SK-N-SH treated with all-trans-retinoic acid at 6 μM for 48 hours (cell line): Measurements from ENCODE around the gene PRPF19.
"Not testable (repeated sequence)": the region's sequence is repeated elsewhere in the genome, so short reads cannot be mapped to it uniquely, and the experiment has no call there.

Experiments used
- ATAC-seq: fragments of 200-7000 bp; cut with Tn5 transposase; 3 replicates; pipeline ENCODE4 v1.9.1; 2020; ENCODE audit warnings: mild to moderate bottlenecking, moderate library complexity
- ARNTL ChIP-seq: fragments of 450-650 bp; formaldehyde crosslinking; IDR thresholded peaks from 2 replicates; pipeline ENCODE4 v1.5.0; 2020; ENCODE audit warnings: low read depth, mild to moderate bottlenecking, moderate library complexity, borderline replicate concordance
- BACH2 ChIP-seq: fragments of 250-450 bp; sonication (Bioruptor Pico); IDR thresholded peaks from 2 replicates; pipeline ENCODE4 v1.9.0; 2021; ENCODE audit warnings: mild to moderate bottlenecking, borderline replicate concordance
- ESRRG ChIP-seq: fragments of 250-450 bp; sonication (Bioruptor Pico); IDR thresholded peaks from 2 replicates; pipeline ENCODE4 v1.6.1; 2021; ENCODE audit warnings: mild to moderate bottlenecking
- GLIS3 ChIP-seq: fragments of 250-450 bp; sonication (Bioruptor Pico); IDR thresholded peaks from 2 replicates; pipeline ENCODE4 v1.5.0; 2020; ENCODE audit warnings: mild to moderate bottlenecking, moderate library complexity
- OSR1 ChIP-seq: fragments of 250-450 bp; sonication (Bioruptor Pico); IDR thresholded peaks from 2 replicates; pipeline ENCODE4 v1.8.0; 2022; ENCODE audit warnings: moderate library complexity, mild to moderate bottlenecking, inconsistent platforms
- PATZ1 ChIP-seq: fragments of 250-450 bp; sonication (Bioruptor Pico); IDR thresholded peaks from 2 replicates; pipeline ENCODE4 v1.8.0; 2020; ENCODE audit warnings: mild to moderate bottlenecking, moderate library complexity, borderline replicate concordance
- PPARA ChIP-seq: fragments of 250-450 bp; sonication (Bioruptor Pico); IDR thresholded peaks from 2 replicates; pipeline ENCODE4 v1.5.0; 2020; ENCODE audit warnings: mild to moderate bottlenecking, borderline replicate concordance
- RARB ChIP-seq: fragments of 250-450 bp; sonication (Bioruptor Pico); IDR thresholded peaks from 2 replicates; pipeline ENCODE4 v1.8.0; 2021; ENCODE audit warnings: mild to moderate bottlenecking, moderate library complexity
- SNAI2 ChIP-seq: fragments of 250-450 bp; sonication (Bioruptor Pico); IDR thresholded peaks from 2 replicates; pipeline ENCODE4 v1.5.0; 2020; ENCODE audit warnings: mild to moderate bottlenecking, moderate library complexity
- TCF4 ChIP-seq: fragments of 250-450 bp; sonication (Bioruptor Pico); IDR thresholded peaks from 2 replicates; pipeline ENCODE4 v1.8.0; 2021; ENCODE audit warnings: mild to moderate bottlenecking, moderate library complexity, borderline replicate concordance
- TOX ChIP-seq: fragments of 250-450 bp; sonication (Bioruptor Pico); IDR thresholded peaks from 2 replicates; pipeline ENCODE4 v1.8.0; 2021; ENCODE audit warnings: mild to moderate bottlenecking, moderate library complexity, borderline replicate concordance
- ZC3H10 ChIP-seq: fragments of 250-450 bp; sonication (Bioruptor Pico); IDR thresholded peaks from 2 replicates; pipeline ENCODE4 v1.5.1; 2021; ENCODE audit warnings: mild to moderate bottlenecking, moderate library complexity
- ZFP3 ChIP-seq: fragments of 250-450 bp; sonication (Bioruptor Pico); IDR thresholded peaks from 2 replicates; pipeline ENCODE4 v1.5.0; 2020; ENCODE audit warnings: mild to moderate bottlenecking, moderate library complexity
- ZFP30 ChIP-seq: fragments of 450-650 bp; formaldehyde crosslinking; IDR thresholded peaks from 2 replicates; pipeline ENCODE4 v1.5.0; 2022; ENCODE audit warnings: mild to moderate bottlenecking, moderate library complexity
- ZNF565 ChIP-seq: fragments of 450-650 bp; formaldehyde crosslinking; conservative IDR thresholded peaks from 2 replicates; pipeline ENCODE4 v1.5.0; 2020; ENCODE audit warnings: low read depth, mild to moderate bottlenecking, moderate library complexity
- ZNF8 ChIP-seq: fragments of 450-650 bp; formaldehyde crosslinking; IDR thresholded peaks from 2 replicates; pipeline ENCODE4 v1.5.0; 2020; ENCODE audit warnings: mild to moderate bottlenecking, moderate library complexity
- TF ChIP-seq, protein P1 (sequence below): fragments of 250-450 bp; sonication (Bioruptor Pico); IDR thresholded peaks from 2 replicates; pipeline ENCODE4 v1.5.0; 2020; ENCODE audit warnings: mild to moderate bottlenecking, moderate library complexity
- TF ChIP-seq, protein P2 (sequence below): fragments of 250-450 bp; sonication (Bioruptor Pico); IDR thresholded peaks from 2 replicates; pipeline ENCODE4 v1.5.1; 2021; ENCODE audit warnings: mild to moderate bottlenecking, moderate library complexity
- TF ChIP-seq, protein P3 (sequence below): fragments of 250-450 bp; sonication (Bioruptor Pico); IDR thresholded peaks from 2 replicates; pipeline ENCODE4 v1.5.1; 2020; ENCODE audit warnings: low read depth, mild to moderate bottlenecking, moderate library complexity

PRPF19 gene

GRCh38 chr11:60910711-60911380 lies 4.5 kb upstream of the PRPF19 start (continued):
- TF ChIP-seq ARNTL (CRISPR knock-in tag) (no peak), ZNF565 (no peak), ESRRG (CRISPR knock-in tag) (no peak)

GRCh38 chr11:60910281-60910687 lies 3.9 kb upstream of the PRPF19 start:
- no peak for ATAC-seq
- TF ChIP-seq RARB (CRISPR knock-in tag) (no peak), TOX (CRISPR knock-in tag) (no peak), TCF4 (CRISPR knock-in tag) (no peak), GLIS3 (CRISPR knock-in tag) (no peak), ZFP3 (CRISPR knock-in tag) (no peak), BACH2 (CRISPR knock-in tag) (no peak), OSR1 (no peak), ZC3H10 (no peak), PPARA (CRISPR knock-in tag) (no peak), SNAI2 (CRISPR knock-in tag) (no peak)
- TF ChIP-seq, protein P1, sequence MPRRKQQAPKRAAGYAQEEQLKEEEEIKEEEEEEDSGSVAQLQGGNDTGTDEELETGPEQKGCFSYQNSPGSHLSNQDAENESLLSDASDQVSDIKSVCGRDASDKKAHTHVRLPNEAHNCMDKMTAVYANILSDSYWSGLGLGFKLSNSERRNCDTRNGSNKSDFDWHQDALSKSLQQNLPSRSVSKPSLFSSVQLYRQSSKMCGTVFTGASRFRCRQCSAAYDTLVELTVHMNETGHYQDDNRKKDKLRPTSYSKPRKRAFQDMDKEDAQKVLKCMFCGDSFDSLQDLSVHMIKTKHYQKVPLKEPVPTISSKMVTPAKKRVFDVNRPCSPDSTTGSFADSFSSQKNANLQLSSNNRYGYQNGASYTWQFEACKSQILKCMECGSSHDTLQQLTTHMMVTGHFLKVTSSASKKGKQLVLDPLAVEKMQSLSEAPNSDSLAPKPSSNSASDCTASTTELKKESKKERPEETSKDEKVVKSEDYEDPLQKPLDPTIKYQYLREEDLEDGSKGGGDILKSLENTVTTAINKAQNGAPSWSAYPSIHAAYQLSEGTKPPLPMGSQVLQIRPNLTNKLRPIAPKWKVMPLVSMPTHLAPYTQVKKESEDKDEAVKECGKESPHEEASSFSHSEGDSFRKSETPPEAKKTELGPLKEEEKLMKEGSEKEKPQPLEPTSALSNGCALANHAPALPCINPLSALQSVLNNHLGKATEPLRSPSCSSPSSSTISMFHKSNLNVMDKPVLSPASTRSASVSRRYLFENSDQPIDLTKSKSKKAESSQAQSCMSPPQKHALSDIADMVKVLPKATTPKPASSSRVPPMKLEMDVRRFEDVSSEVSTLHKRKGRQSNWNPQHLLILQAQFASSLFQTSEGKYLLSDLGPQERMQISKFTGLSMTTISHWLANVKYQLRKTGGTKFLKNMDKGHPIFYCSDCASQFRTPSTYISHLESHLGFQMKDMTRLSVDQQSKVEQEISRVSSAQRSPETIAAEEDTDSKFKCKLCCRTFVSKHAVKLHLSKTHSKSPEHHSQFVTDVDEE (CRISPR knock-in tag): no peak
- TF ChIP-seq, protein P2, sequence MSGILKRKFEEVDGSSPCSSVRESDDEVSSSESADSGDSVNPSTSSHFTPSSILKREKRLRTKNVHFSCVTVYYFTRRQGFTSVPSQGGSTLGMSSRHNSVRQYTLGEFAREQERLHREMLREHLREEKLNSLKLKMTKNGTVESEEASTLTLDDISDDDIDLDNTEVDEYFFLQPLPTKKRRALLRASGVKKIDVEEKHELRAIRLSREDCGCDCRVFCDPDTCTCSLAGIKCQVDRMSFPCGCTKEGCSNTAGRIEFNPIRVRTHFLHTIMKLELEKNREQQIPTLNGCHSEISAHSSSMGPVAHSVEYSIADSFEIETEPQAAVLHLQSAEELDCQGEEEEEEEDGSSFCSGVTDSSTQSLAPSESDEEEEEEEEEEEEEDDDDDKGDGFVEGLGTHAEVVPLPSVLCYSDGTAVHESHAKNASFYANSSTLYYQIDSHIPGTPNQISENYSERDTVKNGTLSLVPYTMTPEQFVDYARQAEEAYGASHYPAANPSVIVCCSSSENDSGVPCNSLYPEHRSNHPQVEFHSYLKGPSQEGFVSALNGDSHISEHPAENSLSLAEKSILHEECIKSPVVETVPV (CRISPR knock-in tag): no peak
- TF ChIP-seq, protein P3, sequence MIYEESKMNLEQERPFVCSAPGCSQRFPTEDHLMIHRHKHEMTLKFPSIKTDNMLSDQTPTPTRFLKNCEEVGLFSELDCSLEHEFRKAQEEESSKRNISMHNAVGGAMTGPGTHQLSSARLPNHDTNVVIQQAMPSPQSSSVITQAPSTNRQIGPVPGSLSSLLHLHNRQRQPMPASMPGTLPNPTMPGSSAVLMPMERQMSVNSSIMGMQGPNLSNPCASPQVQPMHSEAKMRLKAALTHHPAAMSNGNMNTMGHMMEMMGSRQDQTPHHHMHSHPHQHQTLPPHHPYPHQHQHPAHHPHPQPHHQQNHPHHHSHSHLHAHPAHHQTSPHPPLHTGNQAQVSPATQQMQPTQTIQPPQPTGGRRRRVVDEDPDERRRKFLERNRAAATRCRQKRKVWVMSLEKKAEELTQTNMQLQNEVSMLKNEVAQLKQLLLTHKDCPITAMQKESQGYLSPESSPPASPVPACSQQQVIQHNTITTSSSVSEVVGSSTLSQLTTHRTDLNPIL (CRISPR knock-in tag): no peak
- TF ChIP-seq, all 23 proteins: peak for 0

DNA sequence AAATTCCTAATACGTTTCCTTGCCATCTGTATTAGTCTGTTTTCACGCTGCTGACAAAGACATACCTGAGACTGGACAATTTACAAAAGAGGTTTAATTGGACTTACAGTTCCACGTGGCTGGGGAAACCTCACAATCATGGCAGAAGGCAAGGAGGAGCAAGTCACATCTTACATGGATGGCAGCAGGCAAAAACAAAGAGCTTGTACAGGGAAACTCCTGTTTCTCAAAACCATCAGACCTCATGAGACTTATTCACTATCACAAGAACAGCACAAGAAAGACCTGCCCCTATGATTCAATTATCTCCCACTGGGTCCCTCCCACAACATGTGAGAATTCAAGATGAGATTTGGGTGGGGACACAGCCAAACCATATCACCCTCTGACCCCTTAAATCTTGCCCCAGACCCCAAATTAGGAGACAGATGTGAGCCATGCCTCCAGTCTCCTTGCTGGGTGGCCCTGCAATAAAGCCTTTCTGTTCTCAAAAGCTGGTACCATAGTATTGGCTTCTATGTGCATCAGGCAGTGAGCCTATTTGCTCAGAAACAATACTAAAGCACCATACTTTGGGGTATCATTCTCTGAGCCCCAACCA lies 3.4 kb upstream of the PRPF19 start:
- not testable (repeated sequence) for ATAC-seq

- TF ChIP-seq GLIS3 (CRISPR knock-in tag) (no peak), PATZ1 (no peak), ZFP30 (CRISPR knock-in tag) (no peak), RARB (CRISPR knock-in tag) (no peak), ARNTL (CRISPR knock-in tag) (no peak), ZNF8 (CRISPR knock-in tag) (no peak)
- TF ChIP-seq, protein P2 (CRISPR knock-in tag): no peak
- TF ChIP-seq, protein P3 (CRISPR knock-in tag): no peak
- TF ChIP-seq, protein P1 (CRISPR knock-in tag): no peak
- ATAC-seq: no peak
These were observed 2.4 kb upstream of the PRPF19 start for GRCh38 chr11:60908803-60909202.
